Measurements from ENCODE around the gene AKIP1.

DNA sequence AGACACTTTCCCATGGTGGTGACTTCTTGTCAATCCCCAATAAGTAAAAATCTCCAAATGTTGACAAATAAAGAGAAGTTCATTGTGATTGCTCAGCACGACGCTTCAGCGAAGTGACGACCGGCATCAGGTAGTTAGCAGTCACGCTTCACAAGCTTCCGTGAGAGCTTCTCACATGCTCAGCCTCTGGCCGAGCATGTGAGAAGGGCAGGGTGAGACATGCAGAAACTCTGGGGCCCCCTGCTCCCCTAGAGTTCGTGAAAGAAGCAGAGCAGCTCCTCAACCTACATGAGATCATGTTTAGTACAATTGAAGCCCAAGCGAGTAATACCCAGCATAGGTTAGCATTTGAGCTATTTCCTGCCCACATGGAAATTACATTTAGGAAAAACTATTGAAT is 26.2 kb downstream of the AKIP1 start:
- TF ChIP-seq MYC (IDR thresholded peaks at IDR 0.05; ENCODE audit: low read depth, low read length), result no peak
- TF ChIP-seq POLR2A (IDR thresholded peaks at IDR 0.05; ENCODE audit: extremely low read depth, insufficient read length), result no peak
- TF ChIP-seq, protein P1, sequence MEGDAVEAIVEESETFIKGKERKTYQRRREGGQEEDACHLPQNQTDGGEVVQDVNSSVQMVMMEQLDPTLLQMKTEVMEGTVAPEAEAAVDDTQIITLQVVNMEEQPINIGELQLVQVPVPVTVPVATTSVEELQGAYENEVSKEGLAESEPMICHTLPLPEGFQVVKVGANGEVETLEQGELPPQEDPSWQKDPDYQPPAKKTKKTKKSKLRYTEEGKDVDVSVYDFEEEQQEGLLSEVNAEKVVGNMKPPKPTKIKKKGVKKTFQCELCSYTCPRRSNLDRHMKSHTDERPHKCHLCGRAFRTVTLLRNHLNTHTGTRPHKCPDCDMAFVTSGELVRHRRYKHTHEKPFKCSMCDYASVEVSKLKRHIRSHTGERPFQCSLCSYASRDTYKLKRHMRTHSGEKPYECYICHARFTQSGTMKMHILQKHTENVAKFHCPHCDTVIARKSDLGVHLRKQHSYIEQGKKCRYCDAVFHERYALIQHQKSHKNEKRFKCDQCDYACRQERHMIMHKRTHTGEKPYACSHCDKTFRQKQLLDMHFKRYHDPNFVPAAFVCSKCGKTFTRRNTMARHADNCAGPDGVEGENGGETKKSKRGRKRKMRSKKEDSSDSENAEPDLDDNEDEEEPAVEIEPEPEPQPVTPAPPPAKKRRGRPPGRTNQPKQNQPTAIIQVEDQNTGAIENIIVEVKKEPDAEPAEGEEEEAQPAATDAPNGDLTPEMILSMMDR (IDR thresholded peaks at IDR 0.05; ENCODE audit: low read depth, low read length), result no peak
- TF ChIP-seq, protein P2, sequence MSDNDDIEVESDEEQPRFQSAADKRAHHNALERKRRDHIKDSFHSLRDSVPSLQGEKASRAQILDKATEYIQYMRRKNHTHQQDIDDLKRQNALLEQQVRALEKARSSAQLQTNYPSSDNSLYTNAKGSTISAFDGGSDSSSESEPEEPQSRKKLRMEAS (IDR thresholded peaks at IDR 0.05; ENCODE audit: low read depth, low read length), result no peak

Data from NB4 (cell line).